Spleen (tissue), 7 donors: Measurements from ENCODE around the gene TBC1D3I.
"Not testable (repeated sequence)": the region's sequence is repeated elsewhere in the genome, so short reads cannot be mapped to it uniquely, and the experiment has no call there.

Source experiments
- POLR2A ChIP-seq, 3 donors: fragments of 450-650 bp; IDR thresholded peaks; one replicate each; pipeline ENCODE4 v1.5.1; 2017; ENCODE audit warnings: antibody characterized with exemption in 3 of 3, mild to moderate bottlenecking in 1 of 3
- TF ChIP-seq, protein P1 (sequence below), 11 experiments: fragments of 200-600 bp in 7 of 11; fragments of 450-650 bp in 4 of 11; sonication (generic) in 4 of 11; IDR thresholded peaks in 8 of 11; conservative IDR thresholded peaks in 3 of 11; 1 replicate in 7 of 11; 2 replicates in 4 of 11; pipeline versions ENCODE4 v1.4.0 to v1.8.0; 2016 to 2021; ENCODE audit warnings: antibody characterized with exemption in 11 of 11, inconsistent platforms in 4 of 11, mild to moderate bottlenecking in 1 of 11
- donor health status: DM: no; HTN: no; CAD: no; lungs with moderate emphysema.
- donor health status: DM: no; HTN: no; CAD: no.
- donor health status: DM: no; HTN: no; CAD: no.

DNA sequence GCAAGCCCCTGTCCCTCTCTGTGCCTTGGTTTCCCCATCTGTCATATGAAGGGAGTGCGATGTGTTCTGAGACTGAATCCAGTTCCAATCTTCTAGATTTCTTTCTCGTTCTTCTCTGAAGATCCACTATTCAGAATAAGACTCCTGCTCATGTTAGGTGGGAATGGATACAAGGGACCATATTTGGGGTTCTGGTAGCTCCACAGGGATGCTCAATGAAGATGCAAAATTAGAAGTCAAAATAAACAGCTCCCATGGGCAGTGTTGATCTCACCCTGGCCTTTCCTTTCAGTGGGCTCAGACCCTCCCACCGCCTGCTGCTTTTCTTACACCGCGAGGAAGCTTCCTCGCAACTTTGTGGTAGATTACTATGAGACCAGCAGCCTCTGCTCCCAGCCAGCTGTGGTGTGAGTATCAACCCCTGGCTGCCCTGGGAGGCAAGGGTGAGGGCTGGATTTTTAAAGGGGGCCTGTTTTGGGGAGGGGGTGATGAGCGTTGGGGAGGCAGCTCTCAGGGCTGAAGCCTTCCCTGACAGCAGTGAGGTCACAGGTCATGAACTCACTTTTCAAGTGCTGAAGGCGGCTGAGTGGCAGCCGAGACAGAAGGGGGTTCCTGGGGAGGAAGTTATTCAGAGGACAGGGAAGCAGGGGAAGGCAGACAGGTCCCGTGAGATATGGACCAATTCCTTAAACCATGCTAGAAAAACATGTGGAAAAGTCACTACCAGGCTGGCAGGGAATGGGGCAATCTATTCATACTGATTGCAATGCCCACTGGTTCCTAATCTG, 52.7 kb downstream of the TBC1D3I start:
- TF ChIP-seq, protein P1, sequence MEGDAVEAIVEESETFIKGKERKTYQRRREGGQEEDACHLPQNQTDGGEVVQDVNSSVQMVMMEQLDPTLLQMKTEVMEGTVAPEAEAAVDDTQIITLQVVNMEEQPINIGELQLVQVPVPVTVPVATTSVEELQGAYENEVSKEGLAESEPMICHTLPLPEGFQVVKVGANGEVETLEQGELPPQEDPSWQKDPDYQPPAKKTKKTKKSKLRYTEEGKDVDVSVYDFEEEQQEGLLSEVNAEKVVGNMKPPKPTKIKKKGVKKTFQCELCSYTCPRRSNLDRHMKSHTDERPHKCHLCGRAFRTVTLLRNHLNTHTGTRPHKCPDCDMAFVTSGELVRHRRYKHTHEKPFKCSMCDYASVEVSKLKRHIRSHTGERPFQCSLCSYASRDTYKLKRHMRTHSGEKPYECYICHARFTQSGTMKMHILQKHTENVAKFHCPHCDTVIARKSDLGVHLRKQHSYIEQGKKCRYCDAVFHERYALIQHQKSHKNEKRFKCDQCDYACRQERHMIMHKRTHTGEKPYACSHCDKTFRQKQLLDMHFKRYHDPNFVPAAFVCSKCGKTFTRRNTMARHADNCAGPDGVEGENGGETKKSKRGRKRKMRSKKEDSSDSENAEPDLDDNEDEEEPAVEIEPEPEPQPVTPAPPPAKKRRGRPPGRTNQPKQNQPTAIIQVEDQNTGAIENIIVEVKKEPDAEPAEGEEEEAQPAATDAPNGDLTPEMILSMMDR (IDR thresholded peaks at IDR 0.05 in 8 of 11, conservative IDR thresholded peaks at IDR 0.05 in 3 of 11) = not testable (repeated sequence)
- TF ChIP-seq POLR2A (IDR thresholded peaks at IDR 0.05) = not testable (repeated sequence)
